ENCODE data around the gene ZBTB8B. TPM values are rescaled to one million over a fixed set of nuclear protein-coding genes. Genes with fewer than 3 reads are reported as not detected.

The ZBTB8B gene
- total and polyA plus RNA-seq, 2 donors (not counting 3 experiments of a cell fraction or from before 2014, with no cell fraction given): 0.01 to 0.02 TPM

DNA sequence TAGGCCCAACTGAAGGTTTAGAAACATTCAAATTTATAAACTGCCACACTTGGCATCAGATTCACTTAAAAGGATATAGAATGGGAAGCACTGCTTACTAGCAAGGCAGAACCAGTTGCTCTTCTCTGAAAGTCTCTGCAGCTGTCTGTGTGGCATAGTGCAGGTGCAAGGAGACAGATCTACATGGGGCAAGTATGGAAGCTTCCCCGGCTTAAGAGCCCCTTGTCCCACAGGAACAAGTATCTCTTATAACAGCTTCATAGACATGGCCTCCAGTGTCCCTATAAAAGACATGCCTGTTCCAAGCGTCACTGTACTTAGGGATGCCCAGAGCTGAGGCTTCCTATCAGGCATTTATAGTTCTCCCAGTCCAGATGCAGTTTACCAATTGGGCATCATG lies 26.5 kb downstream of the ZBTB8B start:
- CTCF ChIA-PET: interaction anchor here (0.6 kb wide), 1 partner anchor 10 kb away, joined by 3 read pairs; no protein-coding TSS in a partner anchor
- dilution Hi-C loops (cut with MboI; ENCODE audit: extremely low pct_ligation_motif_present, low sequenced_read_pairs) (no loop called here), intact Hi-C loops (cut with micrococcal nuclease) (no loop called here)
- Histone ChIP-seq H2AFZ (ENCODE audit: low read depth, low read length) (no peak overlapping the region), H3K4me1 (ENCODE audit: control insufficient read depth, extremely low read depth, insufficient read depth, low read length) (peaks cover 6% of the 10 kb centered on the region), H3K9me3 (replicated peaks; ENCODE audit: control insufficient read depth, insufficient read depth, low read length) (no peaks in the 10 kb centered on the region), H3K9me1 (replicated peaks; ENCODE audit: control insufficient read depth, extremely low read depth, insufficient read depth, low read length) (no peaks in the 10 kb centered on the region), H3K9ac (replicated peaks; ENCODE audit: extremely low read depth, insufficient read depth, low read length) (no peak overlapping the region), H3K27ac (ENCODE audit: insufficient read depth, low read depth, low read length) (no peak overlapping the region), H3K4me3 (replicated peaks in 1 of 3; ENCODE audit: insufficient read depth in 1 of 3, low read depth in 1 of 3, low read length in 3 of 3) (no peak overlapping the region), H4K20me1 (replicated peaks; ENCODE audit: control insufficient read depth, extremely low read depth, insufficient read depth, low read length) (no peaks in the 10 kb centered on the region), H3K27me3 (ENCODE audit: control insufficient read depth in 2 of 2, insufficient read depth in 2 of 2, low read length in 2 of 2) (no peaks in the 10 kb centered on the region), H3K79me2 (ENCODE audit: control insufficient read depth, insufficient read depth, low read length) (no peaks in the 10 kb centered on the region), H3K4me2 (ENCODE audit: insufficient read depth, low read length) (no peak overlapping the region), H3K36me3 (ENCODE audit: control insufficient read depth in 2 of 2, extremely low read depth in 1 of 2, insufficient read depth in 2 of 2, low read length in 2 of 2) (no peaks in the 10 kb centered on the region)
- TF ChIP-seq GATA2 (IDR thresholded peaks at IDR 0.05; ENCODE audit: insufficient read depth, insufficient read length, low read depth, low read length) (no peak), POLR2A (IDR thresholded peaks at IDR 0.05; ENCODE audit: low read depth, low read length) (no peak)
- POLR2A ChIA-PET: no interaction called here
- no peak for FAIRE-seq
- DNase-seq (ENCODE audit: low read depth, low spot score): no peak
- BruUV-seq (replicated peaks): no TSS peak

GRCh38 chr1:32494196-32494595 lies 29.3 kb downstream of the ZBTB8B start:
- no peak overlapping the region for H3K27ac ChIP-seq (ENCODE audit: insufficient read depth, low read depth, low read length)
- ChIA-PET CTCF (no interaction called here), POLR2A (no interaction called here)
- peaks cover 7% of the 10 kb centered on the region for H3K4me1 ChIP-seq (ENCODE audit: control insufficient read depth, extremely low read depth, insufficient read depth, low read length)
- FAIRE-seq: no peak
- TF ChIP-seq POLR2AphosphoS5 (IDR thresholded peaks at IDR 0.05; ENCODE audit: insufficient read depth, low read depth, low read length) (no peak), MYC (IDR thresholded peaks at IDR 0.05; ENCODE audit: low read depth, low read length) (no peak), MAX (IDR thresholded peaks at IDR 0.05; ENCODE audit: insufficient read depth, insufficient read length) (no peak), JUN (IDR thresholded peaks at IDR 0.05; ENCODE audit: borderline replicate concordance, insufficient read depth, insufficient read length, low read depth) (no peak), GATA2 (IDR thresholded peaks at IDR 0.05; ENCODE audit: insufficient read depth, insufficient read length, low read depth, low read length) (no peak), EZH2 (IDR thresholded peaks at IDR 0.05; ENCODE audit: borderline replicate concordance, low read depth, low read length, severe bottlenecking) (no peak), FOS (IDR thresholded peaks at IDR 0.05; ENCODE audit: borderline replicate concordance, insufficient read depth, low read length) (no peak), POLR2A (IDR thresholded peaks at IDR 0.05; ENCODE audit: low read depth, low read length) (no peak)
- TF ChIP-seq, protein P1, sequence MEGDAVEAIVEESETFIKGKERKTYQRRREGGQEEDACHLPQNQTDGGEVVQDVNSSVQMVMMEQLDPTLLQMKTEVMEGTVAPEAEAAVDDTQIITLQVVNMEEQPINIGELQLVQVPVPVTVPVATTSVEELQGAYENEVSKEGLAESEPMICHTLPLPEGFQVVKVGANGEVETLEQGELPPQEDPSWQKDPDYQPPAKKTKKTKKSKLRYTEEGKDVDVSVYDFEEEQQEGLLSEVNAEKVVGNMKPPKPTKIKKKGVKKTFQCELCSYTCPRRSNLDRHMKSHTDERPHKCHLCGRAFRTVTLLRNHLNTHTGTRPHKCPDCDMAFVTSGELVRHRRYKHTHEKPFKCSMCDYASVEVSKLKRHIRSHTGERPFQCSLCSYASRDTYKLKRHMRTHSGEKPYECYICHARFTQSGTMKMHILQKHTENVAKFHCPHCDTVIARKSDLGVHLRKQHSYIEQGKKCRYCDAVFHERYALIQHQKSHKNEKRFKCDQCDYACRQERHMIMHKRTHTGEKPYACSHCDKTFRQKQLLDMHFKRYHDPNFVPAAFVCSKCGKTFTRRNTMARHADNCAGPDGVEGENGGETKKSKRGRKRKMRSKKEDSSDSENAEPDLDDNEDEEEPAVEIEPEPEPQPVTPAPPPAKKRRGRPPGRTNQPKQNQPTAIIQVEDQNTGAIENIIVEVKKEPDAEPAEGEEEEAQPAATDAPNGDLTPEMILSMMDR (IDR thresholded peaks at IDR 0.05; ENCODE audit: extremely low read depth in 1 of 2, insufficient read depth in 1 of 2, low read depth in 1 of 2, low read length in 2 of 2): no peak
- no peak overlapping the region for H3K4me2 ChIP-seq (ENCODE audit: insufficient read depth, low read length)
- no peak overlapping the region for H2AFZ ChIP-seq (ENCODE audit: low read depth, low read length)
- H3K36me3 ChIP-seq (ENCODE audit: control insufficient read depth in 2 of 2, extremely low read depth in 1 of 2, insufficient read depth in 2 of 2, low read length in 2 of 2): no peaks in the 10 kb centered on the region
- no peaks in the 10 kb centered on the region for H3K9me1 ChIP-seq (replicated peaks; ENCODE audit: control insufficient read depth, extremely low read depth, insufficient read depth, low read length)
- H3K9ac ChIP-seq (replicated peaks; ENCODE audit: extremely low read depth, insufficient read depth, low read length): no peak overlapping the region
- BruUV-seq (replicated peaks): no TSS peak
- H3K27me3 ChIP-seq (ENCODE audit: control insufficient read depth in 2 of 2, insufficient read depth in 2 of 2, low read length in 2 of 2): no peaks in the 10 kb centered on the region
- no peak for DNase-seq (ENCODE audit: low read depth, low spot score)
- no peak overlapping the region for H3K4me3 ChIP-seq (replicated peaks in 1 of 3; ENCODE audit: insufficient read depth in 1 of 3, low read depth in 1 of 3, low read length in 3 of 3)
- H3K9me3 ChIP-seq (replicated peaks; ENCODE audit: control insufficient read depth, insufficient read depth, low read length): no peaks in the 10 kb centered on the region
- H3K79me2 ChIP-seq (ENCODE audit: control insufficient read depth, insufficient read depth, low read length): no peaks in the 10 kb centered on the region
- intact Hi-C loops (cut with micrococcal nuclease) (no loop called here), dilution Hi-C loops (cut with MboI; ENCODE audit: extremely low pct_ligation_motif_present, low sequenced_read_pairs) (no loop called here)
- no peaks in the 10 kb centered on the region for H4K20me1 ChIP-seq (replicated peaks; ENCODE audit: control insufficient read depth, extremely low read depth, insufficient read depth, low read length)
